HCT116 (cell line): Measurements from ENCODE around the gene CD93.

Source experiments
- CEBPB ChIP-seq: IDR thresholded peaks from 2 replicates; pipeline ENCODE4 v1.6.1; 2012; ENCODE audit warnings: low read depth
- EZH2phosphoT487 ChIP-seq: fragments of 200-600 bp; IDR thresholded peaks from 2 replicates; pipeline ENCODE4 v1.6.1; 2018; ENCODE audit warnings: antibody characterized with exemption, borderline replicate concordance
- MAX ChIP-seq: IDR thresholded peaks from 2 replicates; pipeline ENCODE4 v1.6.1; 2012
- POLR2A ChIP-seq: IDR thresholded peaks from 2 replicates; pipeline ENCODE4 v1.7.0; 2011; ENCODE audit warnings: borderline replicate concordance; ENCODE audit not compliant: insufficient read depth, insufficient read length; ENCODE audit errors: extremely low read depth
- POLR2AphosphoS5 ChIP-seq: IDR thresholded peaks from 2 replicates; pipeline ENCODE4 v1.6.1; 2011; ENCODE audit warnings: mild to moderate bottlenecking, low read depth, low read length, moderate library complexity
- REST ChIP-seq: IDR thresholded peaks from 2 replicates; pipeline ENCODE4 v1.6.1; 2012; ENCODE audit warnings: low read depth
- TF ChIP-seq, protein P1 (sequence below), 3 experiments: fragments of 200-600 bp in 1 of 3; sonication (generic) in 1 of 3; IDR thresholded peaks in 2 of 3; conservative IDR thresholded peaks in 1 of 3; 2 replicates each; pipeline ENCODE4 v1.5.1; 2012 to 2017; ENCODE audit warnings: low read depth in 2 of 3, low read length in 2 of 3, antibody characterized with exemption in 1 of 3, borderline replicate concordance in 1 of 3, control low read depth in 1 of 3, mild to moderate bottlenecking in 1 of 3, mixed read lengths in 1 of 3, mixed run types in 1 of 3, moderate library complexity in 1 of 3; ENCODE audit not compliant: insufficient read depth in 1 of 3

DNA sequence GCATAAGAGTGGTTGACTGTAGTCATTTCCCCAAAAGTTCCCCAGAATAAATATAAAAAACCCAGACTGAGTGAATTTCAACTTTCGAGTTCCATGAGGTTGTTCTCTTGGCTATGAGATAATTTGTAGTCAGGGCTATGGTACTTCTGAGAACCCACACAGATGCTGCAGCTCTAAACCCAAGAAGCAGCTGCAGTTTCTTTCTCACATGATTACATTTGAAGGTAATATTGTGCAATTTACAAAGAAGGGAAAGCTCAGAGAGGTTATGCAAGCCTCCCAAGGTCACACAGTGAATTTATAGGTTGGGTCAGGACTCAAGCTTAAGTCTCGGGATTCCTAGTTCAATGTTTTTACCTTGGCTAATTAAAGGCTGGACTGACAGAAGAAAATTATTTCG is 29.7 kb upstream of the CD93 start:
- TF ChIP-seq POLR2A (no peak), POLR2AphosphoS5 (no peak), REST (no peak), CEBPB (no peak), MAX (no peak), EZH2phosphoT487 (no peak)
- TF ChIP-seq, protein P1, sequence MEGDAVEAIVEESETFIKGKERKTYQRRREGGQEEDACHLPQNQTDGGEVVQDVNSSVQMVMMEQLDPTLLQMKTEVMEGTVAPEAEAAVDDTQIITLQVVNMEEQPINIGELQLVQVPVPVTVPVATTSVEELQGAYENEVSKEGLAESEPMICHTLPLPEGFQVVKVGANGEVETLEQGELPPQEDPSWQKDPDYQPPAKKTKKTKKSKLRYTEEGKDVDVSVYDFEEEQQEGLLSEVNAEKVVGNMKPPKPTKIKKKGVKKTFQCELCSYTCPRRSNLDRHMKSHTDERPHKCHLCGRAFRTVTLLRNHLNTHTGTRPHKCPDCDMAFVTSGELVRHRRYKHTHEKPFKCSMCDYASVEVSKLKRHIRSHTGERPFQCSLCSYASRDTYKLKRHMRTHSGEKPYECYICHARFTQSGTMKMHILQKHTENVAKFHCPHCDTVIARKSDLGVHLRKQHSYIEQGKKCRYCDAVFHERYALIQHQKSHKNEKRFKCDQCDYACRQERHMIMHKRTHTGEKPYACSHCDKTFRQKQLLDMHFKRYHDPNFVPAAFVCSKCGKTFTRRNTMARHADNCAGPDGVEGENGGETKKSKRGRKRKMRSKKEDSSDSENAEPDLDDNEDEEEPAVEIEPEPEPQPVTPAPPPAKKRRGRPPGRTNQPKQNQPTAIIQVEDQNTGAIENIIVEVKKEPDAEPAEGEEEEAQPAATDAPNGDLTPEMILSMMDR (IDR thresholded peaks at IDR 0.05 in 2 of 3, conservative IDR thresholded peaks at IDR 0.05 in 1 of 3; ENCODE audit: borderline replicate concordance in 1 of 3, insufficient read depth in 1 of 3, low read depth in 2 of 3, low read length in 2 of 3) = no peak
